ENCODE data around the gene MLLT10. TPM values are rescaled to one million over a fixed set of nuclear protein-coding genes. Genes with fewer than 3 reads are reported as not detected.

MLLT10 gene
- total and polyA plus RNA-seq, 2 of the 8 experiments (the other 6 are each of a cell fraction or from before 2014, with no cell fraction given), result 53.1 to 62.1 TPM

DNA sequence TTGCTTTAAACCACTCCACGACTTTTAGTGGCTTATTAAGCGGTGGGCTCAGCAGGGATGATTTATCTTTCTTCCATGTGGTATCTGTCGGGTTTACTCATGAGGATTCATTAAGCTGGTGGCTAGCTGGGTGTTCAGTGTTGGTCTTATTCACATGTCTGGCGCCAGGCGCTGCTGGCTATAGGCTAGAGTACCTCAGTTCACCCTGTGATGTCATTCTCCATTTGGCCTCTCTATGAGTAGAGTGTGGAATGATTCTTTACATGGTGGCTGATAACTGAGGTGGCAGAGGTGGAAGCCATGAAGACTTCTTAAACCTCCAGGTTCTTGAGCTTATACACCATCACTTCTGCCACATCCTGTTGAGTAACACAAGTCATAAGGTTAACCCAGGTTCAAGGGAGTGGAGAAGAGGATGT lies 115.4 kb downstream of the MLLT10 start (continued):
- TF ChIP-seq, protein P1, sequence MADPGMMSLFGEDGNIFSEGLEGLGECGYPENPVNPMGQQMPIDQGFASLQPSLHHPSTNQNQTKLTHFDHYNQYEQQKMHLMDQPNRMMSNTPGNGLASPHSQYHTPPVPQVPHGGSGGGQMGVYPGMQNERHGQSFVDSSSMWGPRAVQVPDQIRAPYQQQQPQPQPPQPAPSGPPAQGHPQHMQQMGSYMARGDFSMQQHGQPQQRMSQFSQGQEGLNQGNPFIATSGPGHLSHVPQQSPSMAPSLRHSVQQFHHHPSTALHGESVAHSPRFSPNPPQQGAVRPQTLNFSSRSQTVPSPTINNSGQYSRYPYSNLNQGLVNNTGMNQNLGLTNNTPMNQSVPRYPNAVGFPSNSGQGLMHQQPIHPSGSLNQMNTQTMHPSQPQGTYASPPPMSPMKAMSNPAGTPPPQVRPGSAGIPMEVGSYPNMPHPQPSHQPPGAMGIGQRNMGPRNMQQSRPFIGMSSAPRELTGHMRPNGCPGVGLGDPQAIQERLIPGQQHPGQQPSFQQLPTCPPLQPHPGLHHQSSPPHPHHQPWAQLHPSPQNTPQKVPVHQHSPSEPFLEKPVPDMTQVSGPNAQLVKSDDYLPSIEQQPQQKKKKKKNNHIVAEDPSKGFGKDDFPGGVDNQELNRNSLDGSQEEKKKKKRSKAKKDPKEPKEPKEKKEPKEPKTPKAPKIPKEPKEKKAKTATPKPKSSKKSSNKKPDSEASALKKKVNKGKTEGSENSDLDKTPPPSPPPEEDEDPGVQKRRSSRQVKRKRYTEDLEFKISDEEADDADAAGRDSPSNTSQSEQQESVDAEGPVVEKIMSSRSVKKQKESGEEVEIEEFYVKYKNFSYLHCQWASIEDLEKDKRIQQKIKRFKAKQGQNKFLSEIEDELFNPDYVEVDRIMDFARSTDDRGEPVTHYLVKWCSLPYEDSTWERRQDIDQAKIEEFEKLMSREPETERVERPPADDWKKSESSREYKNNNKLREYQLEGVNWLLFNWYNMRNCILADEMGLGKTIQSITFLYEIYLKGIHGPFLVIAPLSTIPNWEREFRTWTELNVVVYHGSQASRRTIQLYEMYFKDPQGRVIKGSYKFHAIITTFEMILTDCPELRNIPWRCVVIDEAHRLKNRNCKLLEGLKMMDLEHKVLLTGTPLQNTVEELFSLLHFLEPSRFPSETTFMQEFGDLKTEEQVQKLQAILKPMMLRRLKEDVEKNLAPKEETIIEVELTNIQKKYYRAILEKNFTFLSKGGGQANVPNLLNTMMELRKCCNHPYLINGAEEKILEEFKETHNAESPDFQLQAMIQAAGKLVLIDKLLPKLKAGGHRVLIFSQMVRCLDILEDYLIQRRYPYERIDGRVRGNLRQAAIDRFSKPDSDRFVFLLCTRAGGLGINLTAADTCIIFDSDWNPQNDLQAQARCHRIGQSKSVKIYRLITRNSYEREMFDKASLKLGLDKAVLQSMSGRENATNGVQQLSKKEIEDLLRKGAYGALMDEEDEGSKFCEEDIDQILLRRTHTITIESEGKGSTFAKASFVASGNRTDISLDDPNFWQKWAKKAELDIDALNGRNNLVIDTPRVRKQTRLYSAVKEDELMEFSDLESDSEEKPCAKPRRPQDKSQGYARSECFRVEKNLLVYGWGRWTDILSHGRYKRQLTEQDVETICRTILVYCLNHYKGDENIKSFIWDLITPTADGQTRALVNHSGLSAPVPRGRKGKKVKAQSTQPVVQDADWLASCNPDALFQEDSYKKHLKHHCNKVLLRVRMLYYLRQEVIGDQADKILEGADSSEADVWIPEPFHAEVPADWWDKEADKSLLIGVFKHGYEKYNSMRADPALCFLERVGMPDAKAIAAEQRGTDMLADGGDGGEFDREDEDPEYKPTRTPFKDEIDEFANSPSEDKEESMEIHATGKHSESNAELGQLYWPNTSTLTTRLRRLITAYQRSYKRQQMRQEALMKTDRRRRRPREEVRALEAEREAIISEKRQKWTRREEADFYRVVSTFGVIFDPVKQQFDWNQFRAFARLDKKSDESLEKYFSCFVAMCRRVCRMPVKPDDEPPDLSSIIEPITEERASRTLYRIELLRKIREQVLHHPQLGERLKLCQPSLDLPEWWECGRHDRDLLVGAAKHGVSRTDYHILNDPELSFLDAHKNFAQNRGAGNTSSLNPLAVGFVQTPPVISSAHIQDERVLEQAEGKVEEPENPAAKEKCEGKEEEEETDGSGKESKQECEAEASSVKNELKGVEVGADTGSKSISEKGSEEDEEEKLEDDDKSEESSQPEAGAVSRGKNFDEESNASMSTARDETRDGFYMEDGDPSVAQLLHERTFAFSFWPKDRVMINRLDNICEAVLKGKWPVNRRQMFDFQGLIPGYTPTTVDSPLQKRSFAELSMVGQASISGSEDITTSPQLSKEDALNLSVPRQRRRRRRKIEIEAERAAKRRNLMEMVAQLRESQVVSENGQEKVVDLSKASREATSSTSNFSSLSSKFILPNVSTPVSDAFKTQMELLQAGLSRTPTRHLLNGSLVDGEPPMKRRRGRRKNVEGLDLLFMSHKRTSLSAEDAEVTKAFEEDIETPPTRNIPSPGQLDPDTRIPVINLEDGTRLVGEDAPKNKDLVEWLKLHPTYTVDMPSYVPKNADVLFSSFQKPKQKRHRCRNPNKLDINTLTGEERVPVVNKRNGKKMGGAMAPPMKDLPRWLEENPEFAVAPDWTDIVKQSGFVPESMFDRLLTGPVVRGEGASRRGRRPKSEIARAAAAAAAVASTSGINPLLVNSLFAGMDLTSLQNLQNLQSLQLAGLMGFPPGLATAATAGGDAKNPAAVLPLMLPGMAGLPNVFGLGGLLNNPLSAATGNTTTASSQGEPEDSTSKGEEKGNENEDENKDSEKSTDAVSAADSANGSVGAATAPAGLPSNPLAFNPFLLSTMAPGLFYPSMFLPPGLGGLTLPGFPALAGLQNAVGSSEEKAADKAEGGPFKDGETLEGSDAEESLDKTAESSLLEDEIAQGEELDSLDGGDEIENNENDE (IDR thresholded peaks at IDR 0.05; ENCODE audit: insufficient replicate concordance, low read length), result no peak
- TF ChIP-seq RXRA (IDR thresholded peaks at IDR 0.05; ENCODE audit: insufficient read depth, low read depth, low read length) (no peak), TCF12 (IDR thresholded peaks at IDR 0.05; ENCODE audit: low read depth, low read length) (no peak), CHD1 (IDR thresholded peaks at IDR 0.05; ENCODE audit: low read depth, low read length) (no peak), YY1 (IDR thresholded peaks at IDR 0.05; ENCODE audit: low read depth, low read length) (no peak), TAF1 (IDR thresholded peaks at IDR 0.05; ENCODE audit: low read depth, low read length) (no peak), EP300 (IDR thresholded peaks at IDR 0.05; ENCODE audit: borderline replicate concordance in 1 of 2, low read depth in 2 of 2, low read length in 2 of 2) (no peak), BRCA1 (IDR thresholded peaks at IDR 0.05; ENCODE audit: low read depth, low read length) (no peak)
- TF ChIP-seq, protein P2, sequence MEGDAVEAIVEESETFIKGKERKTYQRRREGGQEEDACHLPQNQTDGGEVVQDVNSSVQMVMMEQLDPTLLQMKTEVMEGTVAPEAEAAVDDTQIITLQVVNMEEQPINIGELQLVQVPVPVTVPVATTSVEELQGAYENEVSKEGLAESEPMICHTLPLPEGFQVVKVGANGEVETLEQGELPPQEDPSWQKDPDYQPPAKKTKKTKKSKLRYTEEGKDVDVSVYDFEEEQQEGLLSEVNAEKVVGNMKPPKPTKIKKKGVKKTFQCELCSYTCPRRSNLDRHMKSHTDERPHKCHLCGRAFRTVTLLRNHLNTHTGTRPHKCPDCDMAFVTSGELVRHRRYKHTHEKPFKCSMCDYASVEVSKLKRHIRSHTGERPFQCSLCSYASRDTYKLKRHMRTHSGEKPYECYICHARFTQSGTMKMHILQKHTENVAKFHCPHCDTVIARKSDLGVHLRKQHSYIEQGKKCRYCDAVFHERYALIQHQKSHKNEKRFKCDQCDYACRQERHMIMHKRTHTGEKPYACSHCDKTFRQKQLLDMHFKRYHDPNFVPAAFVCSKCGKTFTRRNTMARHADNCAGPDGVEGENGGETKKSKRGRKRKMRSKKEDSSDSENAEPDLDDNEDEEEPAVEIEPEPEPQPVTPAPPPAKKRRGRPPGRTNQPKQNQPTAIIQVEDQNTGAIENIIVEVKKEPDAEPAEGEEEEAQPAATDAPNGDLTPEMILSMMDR (IDR thresholded peaks at IDR 0.05; ENCODE audit: control extremely low read depth in 1 of 3, insufficient read depth in 1 of 3, low read depth in 1 of 3, low read length in 3 of 3), result no peak
